HUES48 (cell line): ENCODE results near the gene DUSP11.
A peak's percentile ranks its signal among the peaks of the same experiment; 100 is the strongest.
"Not testable (repeated sequence)": the region's sequence is repeated elsewhere in the genome, so short reads cannot be mapped to it uniquely, and the experiment has no call there.

ENCODE experiments used
- H3K27ac ChIP-seq: one replicate; pipeline ENCODE4 v1.7.0; 2013; ENCODE audit warnings: low read depth, low read length, inconsistent platforms
- H3K27me3 ChIP-seq: 2 replicates; pipeline ENCODE4 v1.6.1; 2013; ENCODE audit warnings: mild to moderate bottlenecking, low read length; ENCODE audit not compliant: control insufficient read depth, insufficient read depth
- H3K36me3 ChIP-seq: 2 replicates; pipeline ENCODE4 v1.6.1; 2013; ENCODE audit warnings: low read length; ENCODE audit not compliant: control insufficient read depth, insufficient read depth
- H3K4me1 ChIP-seq: 2 replicates; pipeline ENCODE4 v1.6.1; 2013; ENCODE audit warnings: mild to moderate bottlenecking, low read length; ENCODE audit not compliant: control insufficient read depth, insufficient read depth
- H3K4me3 ChIP-seq: 2 replicates; pipeline ENCODE4 v1.5.1; 2013; ENCODE audit warnings: mild to moderate bottlenecking, low read depth, low read length
- H3K9ac ChIP-seq: 2 replicates; pipeline ENCODE4 v1.6.1; 2013; ENCODE audit warnings: mild to moderate bottlenecking, low read depth, low read length, moderate library complexity
- H3K9me3 ChIP-seq: 2 replicates; pipeline ENCODE4 v1.6.1; 2013; ENCODE audit warnings: low read length; ENCODE audit not compliant: control insufficient read depth, insufficient read depth

Gene DUSP11

GRCh38 chr2:73746015-73746876, 33.7 kb downstream of the DUSP11 start:
- no peak overlapping the region for H3K9ac ChIP-seq
- no peaks in the 10 kb centered on the region for H3K4me1 ChIP-seq
- H3K36me3 ChIP-seq: no peaks in the 10 kb centered on the region
- H3K27ac ChIP-seq: no peak overlapping the region
- H3K4me3 ChIP-seq: no peak overlapping the region
- no peaks in the 10 kb centered on the region for H3K9me3 ChIP-seq
- peaks cover 12% of the 10 kb centered on the region for H3K27me3 ChIP-seq

- peaks cover 9% of the 10 kb centered on the region for H3K9me3 ChIP-seq
- 0 out of 2 replicates have a peak, but pooled peaks cover 7% of the 10 kb centered on the region for H3K4me1 ChIP-seq
- H3K27me3 ChIP-seq: peaks cover 41% of the 10 kb centered on the region
- H3K4me3 ChIP-seq: no peak overlapping the region
- H3K36me3 ChIP-seq: no peaks in the 10 kb centered on the region
- no peak overlapping the region for H3K27ac ChIP-seq
- H3K9ac ChIP-seq: no peak overlapping the region
Measured at GRCh38 chr2:73740767-73741166, 39.1 kb downstream of the DUSP11 start.

GRCh38 chr2:73739101-73739500, 40.8 kb downstream of the DUSP11 start:
- H3K36me3 ChIP-seq: 0 out of 2 replicates have a peak, but pooled peaks cover 5% of the 10 kb centered on the region
- no peak overlapping the region for H3K4me3 ChIP-seq
- 0 out of 2 replicates have a peak, but pooled peaks cover 7% of the 10 kb centered on the region for H3K4me1 ChIP-seq
- H3K9ac ChIP-seq: no peak overlapping the region
- peaks cover 9% of the 10 kb centered on the region for H3K9me3 ChIP-seq
- no peak overlapping the region for H3K27ac ChIP-seq
- peaks cover 41% of the 10 kb centered on the region for H3K27me3 ChIP-seq

- Histone ChIP-seq H3K27ac (peak within 1 kb of the TSS; percentile 46), H3K9ac (peak within 1 kb of the TSS; percentile 35), H3K36me3 (peaks cover 17% of the 10 kb centered on the region), H3K27me3 (peaks cover 38% of the 10 kb centered on the region), H3K4me3 (peak within 1 kb of the TSS; percentile 94), H3K9me3 (peaks cover 9% of the 10 kb centered on the region), H3K4me1 (0 out of 2 replicates have a peak, but pooled peaks cover 7% of the 10 kb centered on the region)
Measured at GRCh38 chr2:73736855-73737779, 42.8 kb downstream of the DUSP11 start, which contains the start of gene TPRKB. Gene TPRKB, minus strand, starts transcription at chr2:73737345. Its CDS starts 2,776 bp downstream, at chr2:73734569.

- Histone ChIP-seq H3K36me3 (peaks cover 25% of the 10 kb centered on the region), H3K27ac (no peak overlapping the region), H3K27me3 (peaks cover 31% of the 10 kb centered on the region), H3K9ac (peak overlapping the region; percentile 35), H3K9me3 (peaks cover 9% of the 10 kb centered on the region), H3K4me1 (0 out of 2 replicates have a peak, but pooled peaks cover 7% of the 10 kb centered on the region), H3K4me3 (peak overlapping the region; percentile 94)
Measured at GRCh38 chr2:73736378-73736777, 43.5 kb downstream of the DUSP11 start.

GRCh38 chr2:73730810-73731209, 49.1 kb downstream of the DUSP11 start:
- Histone ChIP-seq H3K9me3 (no peaks in the 10 kb centered on the region), H3K4me1 (no peaks in the 10 kb centered on the region), H3K4me3 (no peak overlapping the region), H3K27ac (no peak overlapping the region), H3K9ac (no peak overlapping the region), H3K27me3 (no peaks in the 10 kb centered on the region), H3K36me3 (peaks cover 45% of the 10 kb centered on the region)

GRCh38 chr2:73728711-73729110, 51.2 kb downstream of the DUSP11 start:
- Histone ChIP-seq H3K36me3 (peaks cover 39% of the 10 kb centered on the region), H3K4me1 (no peaks in the 10 kb centered on the region), H3K9me3 (no peaks in the 10 kb centered on the region), H3K4me3 (no peak overlapping the region), H3K9ac (no peak overlapping the region), H3K27me3 (no peaks in the 10 kb centered on the region), H3K27ac (no peak overlapping the region)

- Histone ChIP-seq H3K27ac (no peak overlapping the region), H3K4me1 (no peaks in the 10 kb centered on the region), H3K4me3 (no peak overlapping the region), H3K27me3 (no peaks in the 10 kb centered on the region), H3K9me3 (no peaks in the 10 kb centered on the region), H3K9ac (no peak overlapping the region), H3K36me3 (peaks cover 33% of the 10 kb centered on the region)
Measured at GRCh38 chr2:73728043-73728442, 51.9 kb downstream of the DUSP11 start.

- not testable (repeated sequence) for H3K4me1 ChIP-seq, H3K4me3 ChIP-seq, H3K9ac ChIP-seq, H3K9me3 ChIP-seq, H3K27me3 ChIP-seq, H3K27ac ChIP-seq
- H3K36me3 ChIP-seq: peaks cover 22% of the 10 kb centered on the region
Measured at GRCh38 chr2:73726657-73727056, 53.2 kb downstream of the DUSP11 start.

GRCh38 chr2:73718851-73719621, 60.9 kb downstream of the DUSP11 start:
- Histone ChIP-seq H3K27me3 (no peaks in the 10 kb centered on the region), H3K9me3 (peaks cover 4% of the 10 kb centered on the region; the same call in 1 of the 2 replicates), H3K9ac (no peak overlapping the region), H3K36me3 (no peaks in the 10 kb centered on the region), H3K4me3 (no peak overlapping the region), H3K4me1 (no peaks in the 10 kb centered on the region), H3K27ac (no peak overlapping the region)
